Measurements from ENCODE around the gene TOPORS. TPM values are rescaled to one million over a fixed set of nuclear protein-coding genes. Genes with fewer than 3 reads are reported as not detected.
"Not testable (repeated sequence)": the region's sequence is repeated elsewhere in the genome, so short reads cannot be mapped to it uniquely, and the experiment has no call there.

The TOPORS gene
- 10 to 100 TPM; 20.2 to 35.6 (median 26.5) TPM for total RNA-seq

DNA sequence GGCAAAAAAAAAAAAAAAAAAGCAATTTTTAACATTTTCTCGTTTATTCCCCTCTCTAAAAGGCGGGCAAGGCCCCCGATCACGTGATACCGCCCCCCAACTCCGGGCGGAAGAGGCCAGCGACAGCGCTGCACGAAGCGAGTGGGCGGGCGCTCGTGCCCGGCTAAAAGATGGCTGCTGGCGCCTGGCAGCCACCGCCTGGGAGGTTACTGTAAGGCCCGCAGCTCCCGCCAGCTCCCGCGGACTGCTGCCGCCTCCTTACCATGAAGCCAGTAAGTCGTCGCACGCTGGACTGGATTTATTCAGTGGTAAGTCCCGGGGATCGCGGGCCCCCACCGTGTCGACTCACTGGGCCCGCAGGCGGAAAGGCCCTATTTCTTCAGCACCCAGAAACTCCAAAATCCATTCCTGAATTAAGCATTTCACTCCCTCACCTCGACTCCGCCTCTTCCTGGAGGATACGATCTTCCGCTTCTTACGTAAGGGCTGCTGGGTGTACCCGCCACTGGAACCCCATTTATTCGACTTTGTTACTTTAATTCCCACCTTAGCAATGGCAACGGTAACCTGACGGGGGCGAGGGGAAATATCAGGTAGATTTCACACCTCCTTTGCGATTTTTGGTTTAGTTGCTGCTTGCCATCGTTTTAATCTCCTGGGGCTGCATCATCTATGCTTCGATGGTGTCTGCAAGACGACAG is at the start of gene TOPORS, which contains the start of gene SMIM27:
Gene TOPORS (minus strand): TSS at position 415 of the 701 bp plus-strand sequence. CDS start 150 bp downstream, at position 265.
Gene SMIM27 (plus strand): TSS at position 156 of the 701 bp plus-strand sequence. CDS start 108 bp downstream, at position 264.
- H3K27me3 ChIP-seq, result no peaks in the 10 kb centered on the region
- H3K36me3 ChIP-seq, result no peaks in the 10 kb centered on the region
- H3K9me3 ChIP-seq, result no peaks in the 10 kb centered on the region
- H3K27ac ChIP-seq, result peak within 1 kb of the TSS; percentile 96 to 97
- peak; percentile 86 for DNase-seq (ENCODE audit: low spot score in 2 of 2)
- TF ChIP-seq POLR2A (IDR thresholded peaks at IDR 0.05) (peak; percentile 62), CTCF (IDR thresholded peaks at IDR 0.05) (peak in 1 of 3 donors; percentile 7), POLR2AphosphoS5 (IDR thresholded peaks at IDR 0.05) (peak; percentile 61 to 88 (median 86))
- H3K4me1 ChIP-seq, result peaks cover 0 to 7% of the 10 kb centered on the region in 2 donors
- intact Hi-C loops (cut with DNase I; ENCODE audit: low total_unique reads), result loop anchor here (10.0 kb wide), 1 partner anchor 168 kb away; the partner anchor contains the start of gene ACO1
- peak within 1 kb of the TSS; percentile 69 to 84 (median 76) for H3K4me3 ChIP-seq

DNA sequence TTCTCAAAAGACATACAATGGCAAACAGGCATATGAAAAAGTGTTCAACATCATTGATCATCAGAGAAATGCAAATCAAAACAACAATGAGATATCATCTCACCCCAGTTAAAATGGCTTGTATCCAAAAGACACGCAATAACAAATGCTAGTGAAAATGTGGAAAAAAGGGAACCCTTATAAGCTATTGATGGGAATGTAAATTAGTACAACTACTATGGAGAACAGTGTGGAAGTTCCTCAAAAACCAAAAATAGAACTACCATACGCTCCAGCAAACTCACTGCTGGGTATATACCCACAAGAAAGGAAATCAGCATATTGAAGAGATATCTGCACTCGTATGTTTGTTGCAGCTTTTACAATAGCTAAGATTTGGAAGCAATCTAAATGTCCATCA is 46.6 kb upstream of the TOPORS start:
- H3K36me3 ChIP-seq; H3K4me1 ChIP-seq; intact Hi-C loops (cut with DNase I; ENCODE audit: low total_unique reads); H3K4me3 ChIP-seq; DNase-seq (ENCODE audit: low spot score in 2 of 2); H3K9me3 ChIP-seq; H3K27me3 ChIP-seq; H3K27ac ChIP-seq: not testable (repeated sequence)

- Histone ChIP-seq H3K27me3 (no peaks in the 10 kb centered on the region), H3K36me3 (no peaks in the 10 kb centered on the region), H3K4me1 (no peaks in the 10 kb centered on the region), H3K4me3 (no peak overlapping the region), H3K27ac (no peak overlapping the region), H3K9me3 (no peaks in the 10 kb centered on the region)
- TF ChIP-seq POLR2AphosphoS5 (IDR thresholded peaks at IDR 0.05) (no peak), CTCF (IDR thresholded peaks at IDR 0.05) (no peak), POLR2A (IDR thresholded peaks at IDR 0.05) (no peak)
- no peak for DNase-seq (ENCODE audit: low spot score in 2 of 2)
- intact Hi-C loops (cut with DNase I; ENCODE audit: low total_unique reads), result no loop called here
These were observed 44.5 kb upstream of the TOPORS start for GRCh38 chr9:32596936-32597335.

DNA sequence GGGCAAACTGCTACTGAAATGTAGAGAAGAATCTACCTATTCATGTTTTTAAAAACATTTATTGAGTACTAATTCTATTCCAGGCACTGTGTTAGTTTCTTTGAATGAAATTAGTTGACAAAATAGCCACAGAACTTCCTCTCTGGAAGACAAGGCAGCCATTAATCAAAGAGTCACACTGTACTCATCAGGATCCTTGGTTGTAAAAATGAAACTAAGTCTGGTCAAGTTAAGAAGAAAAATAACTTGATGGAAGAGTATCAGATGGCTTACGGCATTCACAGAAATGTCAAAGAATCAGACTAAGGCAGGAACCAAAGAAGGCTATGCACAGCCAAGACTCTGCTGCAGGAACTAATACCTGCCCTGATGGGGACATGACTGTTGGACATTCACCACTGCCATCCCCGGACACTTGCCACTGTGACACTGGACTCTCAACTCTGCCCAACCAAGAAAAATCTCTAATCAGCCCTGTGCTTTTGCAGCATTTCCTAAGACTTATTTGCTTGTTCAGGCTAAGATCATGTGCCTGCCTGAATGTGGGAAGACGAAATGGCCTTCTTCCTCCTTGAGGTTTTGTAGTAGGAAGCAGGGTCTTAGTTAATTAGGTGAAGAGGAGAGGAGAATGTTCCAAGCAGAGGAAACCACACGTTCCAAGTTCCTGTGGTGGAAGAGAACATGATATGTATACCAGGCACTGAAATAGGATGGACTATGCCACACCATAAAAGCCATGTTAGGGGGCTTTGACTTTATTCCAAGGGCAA is 43.9 kb upstream of the TOPORS start:
- Histone ChIP-seq H3K27me3 (no peaks in the 10 kb centered on the region), H3K4me3 (no peak overlapping the region), H3K4me1 (no peaks in the 10 kb centered on the region), H3K36me3 (no peaks in the 10 kb centered on the region), H3K9me3 (no peaks in the 10 kb centered on the region), H3K27ac (no peak overlapping the region)
- intact Hi-C loops (cut with DNase I; ENCODE audit: low total_unique reads), result no loop called here
- TF ChIP-seq POLR2A (IDR thresholded peaks at IDR 0.05) (no peak), POLR2AphosphoS5 (IDR thresholded peaks at IDR 0.05) (no peak), CTCF (IDR thresholded peaks at IDR 0.05) (no peak)
- DNase-seq (ENCODE audit: low spot score in 2 of 2), result no peak

DNA sequence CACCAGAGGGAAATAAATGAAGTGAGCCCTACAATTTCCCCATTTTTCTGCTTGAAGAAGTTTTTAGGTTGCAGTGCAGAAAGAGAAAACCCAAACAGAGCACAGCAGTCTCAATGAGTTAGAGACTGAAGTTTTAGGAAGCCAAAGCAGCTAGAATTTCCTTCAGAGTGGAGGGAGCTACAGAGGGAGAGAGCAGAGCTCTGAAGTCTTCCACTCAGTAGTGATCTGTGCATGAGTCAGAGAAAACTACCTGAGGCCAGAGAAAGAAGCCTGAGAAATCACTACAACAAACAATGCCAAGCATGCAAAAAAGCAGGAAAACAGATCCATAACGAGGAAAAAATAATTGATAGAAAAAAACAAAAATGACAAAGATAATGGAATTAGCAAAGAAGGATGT is 38.5 kb upstream of the TOPORS start:
- Histone ChIP-seq H3K27me3 (no peaks in the 10 kb centered on the region), H3K9me3 (no peaks in the 10 kb centered on the region), H3K36me3 (no peaks in the 10 kb centered on the region), H3K4me3 (no peak overlapping the region), H3K4me1 (no peaks in the 10 kb centered on the region), H3K27ac (no peak overlapping the region)
- TF ChIP-seq POLR2A (IDR thresholded peaks at IDR 0.05) (no peak), POLR2AphosphoS5 (IDR thresholded peaks at IDR 0.05) (no peak), CTCF (IDR thresholded peaks at IDR 0.05) (no peak)
- intact Hi-C loops (cut with DNase I; ENCODE audit: low total_unique reads), result no loop called here
- DNase-seq (ENCODE audit: low spot score in 2 of 2), result no peak

Data from breast epithelium (tissue), 4 donors.